Neural cell (in vitro differentiated cells): ENCODE measurements around the gene SPON1. TPM values are rescaled to one million over a fixed set of nuclear protein-coding genes. Genes with fewer than 3 reads are reported as not detected.

ENCODE experiments used
- H2AFZ ChIP-seq: fragments of 200-600, 300-800 bp; sonication (generic), shearing (Covaris generic); 2 replicates; pipeline ENCODE4 v1.6.0; 2014; ENCODE audit warnings: low read depth, mild to moderate bottlenecking, antibody characterized with exemption, low read length, moderate library complexity
- H3F3A ChIP-seq: fragments of 200-600 bp; shearing (Covaris generic); 2 replicates; pipeline ENCODE4 v1.6.1; 2016; ENCODE audit warnings: mild to moderate bottlenecking, moderate library complexity, mixed read lengths, antibody characterized with exemption, low read length; ENCODE audit not compliant: insufficient read depth, poor library complexity, severe bottlenecking
- H3K27ac ChIP-seq: fragments of 200-600, 300-800 bp; sonication (generic), shearing (Covaris generic); 2 replicates; pipeline ENCODE4 v1.5.1; 2014; ENCODE audit warnings: mild to moderate bottlenecking, low read length, moderate library complexity
- H3K27me3 ChIP-seq: fragments of 300-800, 200-600 bp; sonication (generic), shearing (Covaris generic); 2 replicates; pipeline ENCODE4 v1.6.0; 2014; ENCODE audit warnings: mild to moderate bottlenecking, low read depth, low read length, moderate library complexity; ENCODE audit not compliant: insufficient read depth
- H3K36me3 ChIP-seq: fragments of 300-800, 200-600 bp; sonication (generic), shearing (Covaris generic); 2 replicates; pipeline ENCODE4 v1.5.1; 2014; ENCODE audit warnings: mild to moderate bottlenecking, antibody characterized with exemption, low read length, moderate library complexity; ENCODE audit not compliant: insufficient read depth
- H3K4me2 ChIP-seq: fragments of 300-800, 200-600 bp; sonication (generic), shearing (Covaris generic); 2 replicates; pipeline ENCODE4 v1.6.0; 2014; ENCODE audit warnings: mild to moderate bottlenecking, low read length
- H3K4me3 ChIP-seq: fragments of 300-800, 200-600 bp; sonication (generic), shearing (Covaris generic); 2 replicates; pipeline ENCODE4 v1.5.1; 2014; ENCODE audit warnings: mild to moderate bottlenecking, low read length, moderate library complexity
- H3K79me2 ChIP-seq: fragments of 200-600 bp; shearing (Covaris generic); replicated peaks from 2 replicates; pipeline ENCODE4 v1.6.0; 2014; ENCODE audit warnings: mild to moderate bottlenecking, low read length, moderate library complexity; ENCODE audit not compliant: insufficient read depth
- H3K9ac ChIP-seq: fragments of 300-800, 200-600 bp; sonication (generic), shearing (Covaris generic); 2 replicates; pipeline ENCODE4 v1.6.1; 2016; ENCODE audit warnings: mild to moderate bottlenecking, low read length, mixed read lengths
- H3K9me2 ChIP-seq: fragments of 200-600 bp; shearing (Covaris generic); 2 replicates; pipeline ENCODE4 v1.6.1; 2016; ENCODE audit warnings: mild to moderate bottlenecking, low read length, mixed read lengths; ENCODE audit not compliant: insufficient read depth
- H3K9me3 ChIP-seq: fragments of 200-600, 300-800 bp; sonication (generic), shearing (Covaris generic); 2 replicates; pipeline ENCODE4 v1.6.1; 2016; ENCODE audit warnings: mild to moderate bottlenecking, mixed run types, low read length, moderate library complexity, mixed read lengths
- H4K20me1 ChIP-seq: fragments of 200-600 bp; shearing (Covaris generic); 2 replicates; pipeline ENCODE4 v1.6.1; 2016; ENCODE audit warnings: mild to moderate bottlenecking, mixed run types; ENCODE audit not compliant: insufficient read depth
- CTCF ChIP-seq: fragments of 450-650 bp; IDR thresholded peaks from 2 replicates; pipeline ENCODE4 v1.5.1; 2014; ENCODE audit warnings: antibody characterized with exemption, mild to moderate bottlenecking, moderate library complexity; ENCODE audit not compliant: poor library complexity, severe bottlenecking
- EP300 ChIP-seq: fragments of 450-650 bp; conservative IDR thresholded peaks from 2 replicates; pipeline ENCODE4 v1.6.1; 2014; ENCODE audit warnings: antibody characterized with exemption, mild to moderate bottlenecking, moderate library complexity; ENCODE audit not compliant: poor library complexity, severe bottlenecking
- EZH2 ChIP-seq: fragments of 200-600, 300-800 bp; shearing (Covaris generic), sonication (generic); IDR thresholded peaks from 2 replicates; pipeline ENCODE4 v1.6.1; 2014; ENCODE audit warnings: antibody characterized with exemption, low read length, borderline replicate concordance, mild to moderate bottlenecking; ENCODE audit not compliant: insufficient read depth, poor library complexity, severe bottlenecking
- MXI1 ChIP-seq: fragments of 450-650 bp; conservative IDR thresholded peaks from 2 replicates; pipeline ENCODE4 v1.6.1; 2014; ENCODE audit warnings: antibody characterized with exemption, mild to moderate bottlenecking; ENCODE audit not compliant: poor library complexity, severe bottlenecking
- POLR2AphosphoS5 ChIP-seq: IDR thresholded peaks from 2 replicates; pipeline ENCODE4 v1.6.1; 2012
- RAD21 ChIP-seq: fragments of 450-650 bp; conservative IDR thresholded peaks from 2 replicates; pipeline ENCODE4 v1.6.1; 2014; ENCODE audit warnings: antibody characterized with exemption, mild to moderate bottlenecking, moderate library complexity
- SMC3 ChIP-seq: fragments of 450-650 bp; conservative IDR thresholded peaks from 2 replicates; pipeline ENCODE4 v1.6.1; 2014; ENCODE audit warnings: antibody characterized with exemption, mild to moderate bottlenecking, moderate library complexity; ENCODE audit not compliant: poor library complexity
- TAF1 ChIP-seq: IDR thresholded peaks from 2 replicates; pipeline ENCODE4 v1.6.1; 2012; ENCODE audit warnings: low read depth
- polyA plus RNA-seq: library from polyadenylated mRNA; depleted of rRNA; stranded (reverse); fragments of >200 nt; gene quantifications from 2 replicates; pipeline ENCODE4 v1.2.3, GENCODE V29; 2014
- TF ChIP-seq, protein P1 (sequence below): IDR thresholded peaks from 2 replicates; pipeline ENCODE4 v1.6.1; 2012; ENCODE audit warnings: borderline replicate concordance

SPON1 gene
- polyA plus RNA-seq, 1 donor from 2014 or later: 0.66 TPM

DNA sequence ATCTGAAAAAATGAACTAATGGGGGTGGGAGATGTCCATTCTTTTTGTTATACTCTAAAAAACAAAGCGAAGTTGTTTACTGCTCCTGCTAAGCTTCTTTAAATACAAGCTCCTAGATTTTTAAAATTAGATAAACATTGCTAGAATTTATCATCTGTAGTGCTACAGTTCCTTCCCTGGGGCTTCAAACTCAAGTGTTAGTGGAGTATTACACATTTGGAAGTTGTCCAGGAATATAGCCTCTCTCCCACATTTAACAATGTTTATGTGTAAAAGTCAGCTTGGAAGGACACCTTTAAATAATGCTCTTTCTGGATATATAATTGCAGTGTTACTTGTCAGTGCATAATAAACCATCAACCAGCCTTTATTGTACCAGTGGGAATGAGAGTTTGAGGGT is 155.5 kb downstream of the SPON1 start:
- no peaks in the 10 kb centered on the region for H3K79me2 ChIP-seq
- no peak overlapping the region for H3K4me2 ChIP-seq
- H3K27ac ChIP-seq: no peak overlapping the region
- H3K9ac ChIP-seq: no peak overlapping the region
- no peaks in the 10 kb centered on the region for H3K27me3 ChIP-seq
- no peaks in the 10 kb centered on the region for H3K9me2 ChIP-seq
- no peak overlapping the region for H2AFZ ChIP-seq
- TF ChIP-seq RAD21 (no peak), TAF1 (no peak), POLR2AphosphoS5 (no peak), EP300 (no peak), EZH2 (no peak), CTCF (no peak), SMC3 (no peak), MXI1 (no peak)
- TF ChIP-seq, protein P1, sequence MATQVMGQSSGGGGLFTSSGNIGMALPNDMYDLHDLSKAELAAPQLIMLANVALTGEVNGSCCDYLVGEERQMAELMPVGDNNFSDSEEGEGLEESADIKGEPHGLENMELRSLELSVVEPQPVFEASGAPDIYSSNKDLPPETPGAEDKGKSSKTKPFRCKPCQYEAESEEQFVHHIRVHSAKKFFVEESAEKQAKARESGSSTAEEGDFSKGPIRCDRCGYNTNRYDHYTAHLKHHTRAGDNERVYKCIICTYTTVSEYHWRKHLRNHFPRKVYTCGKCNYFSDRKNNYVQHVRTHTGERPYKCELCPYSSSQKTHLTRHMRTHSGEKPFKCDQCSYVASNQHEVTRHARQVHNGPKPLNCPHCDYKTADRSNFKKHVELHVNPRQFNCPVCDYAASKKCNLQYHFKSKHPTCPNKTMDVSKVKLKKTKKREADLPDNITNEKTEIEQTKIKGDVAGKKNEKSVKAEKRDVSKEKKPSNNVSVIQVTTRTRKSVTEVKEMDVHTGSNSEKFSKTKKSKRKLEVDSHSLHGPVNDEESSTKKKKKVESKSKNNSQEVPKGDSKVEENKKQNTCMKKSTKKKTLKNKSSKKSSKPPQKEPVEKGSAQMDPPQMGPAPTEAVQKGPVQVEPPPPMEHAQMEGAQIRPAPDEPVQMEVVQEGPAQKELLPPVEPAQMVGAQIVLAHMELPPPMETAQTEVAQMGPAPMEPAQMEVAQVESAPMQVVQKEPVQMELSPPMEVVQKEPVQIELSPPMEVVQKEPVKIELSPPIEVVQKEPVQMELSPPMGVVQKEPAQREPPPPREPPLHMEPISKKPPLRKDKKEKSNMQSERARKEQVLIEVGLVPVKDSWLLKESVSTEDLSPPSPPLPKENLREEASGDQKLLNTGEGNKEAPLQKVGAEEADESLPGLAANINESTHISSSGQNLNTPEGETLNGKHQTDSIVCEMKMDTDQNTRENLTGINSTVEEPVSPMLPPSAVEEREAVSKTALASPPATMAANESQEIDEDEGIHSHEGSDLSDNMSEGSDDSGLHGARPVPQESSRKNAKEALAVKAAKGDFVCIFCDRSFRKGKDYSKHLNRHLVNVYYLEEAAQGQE: no peak
- H3K4me3 ChIP-seq: no peak overlapping the region
- no peaks in the 10 kb centered on the region for H3K9me3 ChIP-seq
- no peaks in the 10 kb centered on the region for H4K20me1 ChIP-seq
- no peaks in the 10 kb centered on the region for H3K36me3 ChIP-seq
- no peaks in the 10 kb centered on the region for H3F3A ChIP-seq

GRCh38 chr11:14119357-14119756 is 156.8 kb downstream of the SPON1 start:
- TF ChIP-seq MXI1: no peak
- no peaks in the 10 kb centered on the region for H3K79me2 ChIP-seq
- no peaks in the 10 kb centered on the region for H3K9me2 ChIP-seq
- no peak overlapping the region for H3K27ac ChIP-seq
- H3K9ac ChIP-seq: no peak overlapping the region
- no peak overlapping the region for H3K4me3 ChIP-seq
- H3F3A ChIP-seq: no peaks in the 10 kb centered on the region
- no peaks in the 10 kb centered on the region for H3K27me3 ChIP-seq
- H2AFZ ChIP-seq: no peak overlapping the region
- H3K36me3 ChIP-seq: no peaks in the 10 kb centered on the region
- H3K4me2 ChIP-seq: no peak overlapping the region
- H4K20me1 ChIP-seq: no peaks in the 10 kb centered on the region
- H3K9me3 ChIP-seq: no peaks in the 10 kb centered on the region

GRCh38 chr11:14124350-14124749 is 161.8 kb downstream of the SPON1 start:
- Histone ChIP-seq H3F3A (no peaks in the 10 kb centered on the region), H2AFZ (no peak overlapping the region), H3K9me3 (peaks cover 3% of the 10 kb centered on the region), H3K79me2 (no peaks in the 10 kb centered on the region), H3K9ac (no peak overlapping the region), H3K4me2 (no peak overlapping the region), H3K36me3 (no peaks in the 10 kb centered on the region), H3K27ac (no peak overlapping the region), H3K4me3 (no peak overlapping the region), H4K20me1 (no peaks in the 10 kb centered on the region), H3K9me2 (no peaks in the 10 kb centered on the region), H3K27me3 (no peaks in the 10 kb centered on the region)
- TF ChIP-seq SMC3 (no peak), EZH2 (no peak), RAD21 (no peak), MXI1 (no peak)
- TF ChIP-seq, protein P1: no peak
